Activated B cell treated with CpG ODN at 0.5 μM for 24 hours (primary cell): ENCODE results near the gene MAMLD1. TPM values are rescaled to one million over a fixed set of nuclear protein-coding genes. Genes with fewer than 3 reads are reported as not detected.

Experiments used
- ATAC-seq: fragments of 200-7000 bp; cut with Tn5 transposase; one replicate; pipeline ENCODE4 v1.10.0; 2021; ENCODE audit warnings: low read depth, mild to moderate bottlenecking, moderate library complexity
- CTCF ChIA-PET: fragments of 350-600 bp; sonication (Branson Sonifier 250); formaldehyde crosslinking; loops from one replicate; lab custom pipeline; 2021; ENCODE audit warnings: antibody characterized with exemption; lab: Charles Lee
- POLR2A ChIA-PET: fragments of 350-600 bp; sonication (Branson Sonifier 250); formaldehyde crosslinking; loops from one replicate; lab custom pipeline; 2021; ENCODE audit warnings: antibody characterized with exemption; lab: Charles Lee
- DNase-seq: peaks from one replicate; pipeline ENCODE4 v3.0.0; 2022
- H3K27ac Mint-ChIP-seq: one replicate; pipeline ENCODE4 v1.8.0; 2020; ENCODE audit warnings: mixed read lengths
- H3K27me3 Mint-ChIP-seq: one replicate; pipeline ENCODE4 v1.8.0; 2021; ENCODE audit warnings: mixed read lengths
- H3K36me3 Mint-ChIP-seq: one replicate; pipeline ENCODE4 v1.8.0; 2021; ENCODE audit warnings: low read depth, mixed read lengths
- H3K4me1 Mint-ChIP-seq: one replicate; pipeline ENCODE4 v1.8.0; 2021; ENCODE audit warnings: mixed read lengths
- H3K4me3 Mint-ChIP-seq: one replicate; pipeline ENCODE4 v1.8.0; 2020; ENCODE audit warnings: mild to moderate bottlenecking, mixed read lengths
- H3K9me3 Mint-ChIP-seq: one replicate; pipeline ENCODE4 v1.8.0; 2020; ENCODE audit warnings: mixed read lengths
- CTCF ChIP-seq: fragments of 200-600 bp; IDR thresholded peaks from one replicate; pipeline ENCODE4 v1.8.0; 2022; ENCODE audit warnings: antibody characterized with exemption, mild to moderate bottlenecking
- intact Hi-C: fragments of 100-400 bp; cut with micrococcal nuclease; formaldehyde crosslinking; loops from one replicate; pipeline ENCODE4 v1.15.1; 2024
- total RNA-seq: library from RNA; stranded (reverse); gene quantifications from 2 replicates; pipeline ENCODE4 v1.2.3, GENCODE V29; 2022

Gene MAMLD1
- total RNA-seq, 1 donor from 2014 or later: 1.2 TPM

GRCh38 chrX:150324035-150324728, 38.9 kb upstream of the MAMLD1 start:
- Mint-ChIP-seq H3K27ac (no peak overlapping the region), H3K27me3 (no peaks in the 10 kb centered on the region), H3K4me3 (no peak overlapping the region), H3K4me1 (peaks cover 4% of the 10 kb centered on the region), H3K36me3 (no peaks in the 10 kb centered on the region), H3K9me3 (peaks cover 4% of the 10 kb centered on the region)
- ATAC-seq (no peak), DNase-seq (no peak)
- CTCF ChIA-PET: no interaction called here
- intact Hi-C loops: no loop called here
- POLR2A ChIA-PET: no interaction called here
- TF ChIP-seq CTCF: no peak

GRCh38 chrX:150324919-150325318, 38.2 kb upstream of the MAMLD1 start:
- intact Hi-C loops: no loop called here
- CTCF ChIA-PET: no interaction called here
- no peak for ATAC-seq

GRCh38 chrX:150326541-150327247, 36.4 kb upstream of the MAMLD1 start:
- TF ChIP-seq CTCF: no peak
- DNase-seq (no peak), ATAC-seq (no peak)
- no peaks in the 10 kb centered on the region for H3K36me3 Mint-ChIP-seq
- H3K27ac Mint-ChIP-seq: no peak overlapping the region
- no peak overlapping the region for H3K4me3 Mint-ChIP-seq
- CTCF ChIA-PET: no interaction called here
- intact Hi-C loops: no loop called here
- POLR2A ChIA-PET: no interaction called here
- H3K27me3 Mint-ChIP-seq: no peaks in the 10 kb centered on the region
- peaks cover 4% of the 10 kb centered on the region for H3K9me3 Mint-ChIP-seq
- H3K4me1 Mint-ChIP-seq: peaks cover 4% of the 10 kb centered on the region

More at GRCh38 chrX:150324919-150325318, 38.2 kb upstream of the MAMLD1 start:
- peaks cover 4% of the 10 kb centered on the region for H3K9me3 Mint-ChIP-seq
- DNase-seq: no peak
- peaks cover 4% of the 10 kb centered on the region for H3K4me1 Mint-ChIP-seq
- H3K4me3 Mint-ChIP-seq: no peak overlapping the region
- no peak overlapping the region for H3K27ac Mint-ChIP-seq
- POLR2A ChIA-PET: no interaction called here
- no peak for TF ChIP-seq CTCF
- H3K27me3 Mint-ChIP-seq: no peaks in the 10 kb centered on the region
- H3K36me3 Mint-ChIP-seq: no peaks in the 10 kb centered on the region

GRCh38 chrX:150329282-150329681, 33.8 kb upstream of the MAMLD1 start:
- Mint-ChIP-seq H3K36me3 (no peaks in the 10 kb centered on the region), H3K9me3 (no peaks in the 10 kb centered on the region), H3K4me1 (peaks cover 7% of the 10 kb centered on the region), H3K4me3 (no peak overlapping the region), H3K27ac (no peak overlapping the region), H3K27me3 (no peaks in the 10 kb centered on the region)
- no peak for ATAC-seq
- DNase-seq: no peak
- intact Hi-C loops: no loop called here
- TF ChIP-seq CTCF: no peak
- ChIA-PET POLR2A (no interaction called here), CTCF (no interaction called here)

- no peak overlapping the region for H3K4me3 Mint-ChIP-seq
- TF ChIP-seq CTCF: no peak
- no peaks in the 10 kb centered on the region for H3K27me3 Mint-ChIP-seq
- ChIA-PET POLR2A (no interaction called here), CTCF (no interaction called here)
- DNase-seq: no peak
- H3K27ac Mint-ChIP-seq: no peak overlapping the region
- intact Hi-C loops: no loop called here
- no peaks in the 10 kb centered on the region for H3K36me3 Mint-ChIP-seq
- H3K4me1 Mint-ChIP-seq: peaks cover 7% of the 10 kb centered on the region
- no peak for ATAC-seq
- H3K9me3 Mint-ChIP-seq: no peaks in the 10 kb centered on the region
Measured at GRCh38 chrX:150329868-150330267, 33.2 kb upstream of the MAMLD1 start.
